HT1080 (cell line): ENCODE results near the gene CPNE6. TPM values are rescaled to one million over a fixed set of nuclear protein-coding genes. Genes with fewer than 3 reads are reported as not detected.
"Not testable (repeated sequence)": the region's sequence is repeated elsewhere in the genome, so short reads cannot be mapped to it uniquely, and the experiment has no call there.

Experiments
- DNase-seq: peaks from one replicate; pipeline ENCODE4 v3.0.0-alpha.2; 2015; ENCODE audit warnings: low read depth
- polyA plus RNA-seq, 2 experiments: library from polyadenylated mRNA; depleted of rRNA; stranded (reverse); fragments of >200 nt; gene quantifications; 2 replicates each; pipeline ENCODE4 v1.2.3, GENCODE V29; 2015
- total RNA-seq: library from RNA; depleted of rRNA; stranded (reverse); fragments of >200 nt; shearing (Covaris generic); gene quantifications from 2 replicates; pipeline ENCODE4 v1.2.3, GENCODE V29; 2014; rRNA removed

Gene CPNE6
- total RNA-seq, result not detected in 2 replicates
- not detected in 2 replicates for polyA plus RNA-seq (2015; cell fraction: cytosol; rRNA removed)
- not detected in 2 replicates for polyA plus RNA-seq (2015; cell fraction: nucleus; rRNA removed)

DNA sequence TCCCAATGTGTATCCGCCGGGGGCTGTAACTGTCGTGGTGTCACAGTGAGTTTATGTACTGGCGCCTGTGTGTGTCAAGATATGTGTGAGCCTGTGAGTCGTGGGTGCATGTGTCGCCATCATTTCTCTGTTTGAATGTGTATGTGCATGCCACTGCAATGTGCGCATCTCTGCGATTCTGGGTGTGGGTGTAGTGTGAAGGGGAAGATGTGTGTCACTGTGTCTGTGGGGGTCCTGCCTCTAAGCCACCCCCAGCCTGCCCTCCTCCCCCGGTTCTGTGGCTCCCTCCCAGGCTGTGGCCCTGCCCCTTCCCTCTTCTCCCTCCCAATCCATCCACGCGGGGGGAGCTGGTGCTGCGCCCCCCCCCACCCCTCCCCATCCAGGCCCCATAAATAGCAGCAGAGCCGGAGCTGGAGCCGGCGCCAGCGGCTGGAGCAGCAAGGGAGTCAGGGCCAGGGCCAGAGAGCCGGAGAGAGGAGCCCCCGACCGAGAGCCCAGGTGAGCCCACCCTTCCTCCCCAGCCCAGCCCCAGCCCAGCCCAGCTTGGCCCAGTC lies at the start of gene CPNE6:
Gene CPNE6 (plus strand): TSS at position 419 of the 554 bp plus-strand sequence. CDS start 1,375 bp downstream, outside the sequence.
- DNase-seq, result no peak

DNA sequence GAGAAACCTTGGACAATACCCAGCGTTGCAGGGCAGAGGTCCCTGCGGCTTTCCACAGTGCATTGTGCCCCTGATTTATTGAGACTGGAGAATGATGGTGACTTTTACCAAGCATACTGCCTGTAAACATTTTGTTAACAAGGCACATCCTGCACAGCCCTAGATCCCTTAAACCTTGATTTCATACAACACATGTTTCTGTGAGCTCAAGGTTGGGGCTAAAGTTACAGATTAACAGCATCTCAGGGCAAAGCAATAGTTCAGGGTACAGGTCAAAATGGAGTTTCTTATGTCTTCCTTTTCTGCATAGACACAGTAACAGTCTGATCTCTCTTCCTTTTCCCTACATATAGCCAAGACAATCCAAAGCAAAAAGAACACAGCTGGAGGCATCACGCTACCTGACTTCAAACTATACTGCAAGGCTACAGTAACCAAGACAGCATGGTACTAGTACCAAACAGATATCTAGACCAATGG lies 46.4 kb upstream of the CPNE6 start:
- DNase-seq, result not testable (repeated sequence)

DNA sequence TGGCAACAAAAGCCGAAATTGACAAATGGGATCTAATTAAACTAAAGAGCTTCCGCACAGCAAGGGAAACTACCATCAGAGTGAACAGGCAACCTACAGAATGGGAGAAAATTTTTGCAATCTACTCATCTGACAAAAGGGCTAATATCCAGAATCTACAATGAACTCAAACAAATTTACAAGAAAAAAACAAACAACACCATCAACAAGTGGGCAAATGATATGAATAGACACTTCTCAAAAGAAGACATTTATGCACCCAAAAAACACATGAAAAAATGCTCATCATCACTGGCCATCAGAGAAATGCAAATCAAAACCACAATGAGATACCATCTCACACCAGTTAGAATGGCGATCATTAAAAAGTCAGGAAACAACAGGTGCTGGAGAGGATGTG lies 41.7 kb upstream of the CPNE6 start:
- DNase-seq, result not testable (repeated sequence)

GRCh38 chr14:24031331-24031730 lies 40.0 kb upstream of the CPNE6 start:
- not testable (repeated sequence) for DNase-seq

- DNase-seq, result peak; percentile 52
These were observed 38.5 kb upstream of the CPNE6 start for GRCh38 chr14:24032727-24033418.

DNA sequence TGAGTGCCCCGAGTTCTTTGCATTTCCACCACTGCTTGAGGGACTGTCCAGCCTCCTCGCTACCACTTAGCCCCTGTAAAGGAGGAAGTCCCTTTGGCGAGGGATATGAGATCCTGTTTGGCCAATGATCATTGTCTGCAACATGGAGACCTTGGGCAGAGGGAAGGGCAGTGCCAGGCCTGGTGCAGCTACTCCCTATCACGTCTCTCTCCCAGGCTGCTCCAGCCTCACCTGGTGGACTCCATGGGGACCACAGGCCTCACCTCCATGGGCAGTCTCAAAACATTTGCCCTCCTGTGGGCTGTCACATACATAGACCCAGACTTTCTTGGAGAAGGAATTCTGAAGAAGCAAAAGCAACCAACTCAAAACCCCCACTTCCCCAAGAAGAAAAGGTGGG lies 35.6 kb upstream of the CPNE6 start:
- DNase-seq, result not testable (repeated sequence)

- peak; percentile 78 for DNase-seq
These were observed 35.0 kb upstream of the CPNE6 start for GRCh38 chr14:24036169-24036962.

DNA sequence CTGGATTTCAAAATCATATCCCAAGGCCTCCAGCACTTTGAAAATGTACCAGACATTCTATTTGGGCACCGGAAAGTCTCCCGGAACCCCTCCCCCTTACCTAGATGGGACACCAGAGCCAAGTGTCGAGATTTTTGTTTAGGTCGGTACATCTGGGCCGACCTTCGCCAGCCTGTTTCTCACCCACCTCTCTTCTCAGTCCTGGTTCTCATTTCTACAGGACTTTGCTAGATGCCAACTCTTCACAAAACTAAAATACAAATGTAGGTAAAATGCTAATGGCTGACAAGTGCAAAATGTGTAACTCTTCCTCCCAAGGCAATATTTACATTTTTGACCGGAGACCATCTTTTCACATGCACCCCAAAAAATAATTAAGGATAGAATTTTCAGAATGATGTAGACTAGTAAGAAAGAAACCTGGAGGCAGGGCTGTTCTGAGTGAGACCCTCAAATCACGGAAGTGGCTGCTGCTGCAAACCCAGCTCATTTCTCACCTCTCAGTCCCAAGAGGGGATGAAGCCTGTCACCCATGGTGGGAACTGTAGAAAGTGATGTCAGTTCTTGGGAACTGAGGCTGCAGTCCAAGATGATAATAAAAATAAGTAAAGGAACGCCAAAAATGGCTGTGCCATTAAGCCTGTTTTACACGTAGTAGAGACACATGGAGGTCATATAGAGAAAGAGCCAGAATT lies 34.3 kb upstream of the CPNE6 start:
- DNase-seq, result not testable (repeated sequence)

DNA sequence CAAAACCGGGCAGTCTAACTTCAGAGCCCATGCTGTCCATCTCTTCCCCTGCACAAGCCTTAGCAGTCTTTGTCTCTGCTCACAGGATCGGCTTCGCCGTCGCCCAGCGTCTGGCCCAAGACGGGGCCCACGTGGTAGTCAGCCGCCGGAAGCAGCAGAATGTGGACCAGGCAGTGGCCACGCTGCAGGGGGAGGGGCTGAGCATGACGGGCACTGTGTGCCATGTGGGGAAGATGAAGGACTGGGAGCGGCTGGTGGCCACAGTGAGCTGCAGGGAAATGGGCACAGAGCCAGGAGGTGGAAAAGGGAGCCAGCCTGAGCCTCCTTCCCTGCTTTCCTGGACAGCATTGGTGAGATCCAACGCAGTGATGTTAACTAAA lies 33.7 kb upstream of the CPNE6 start:
- no peak for DNase-seq

- no peak for DNase-seq
These were observed 32.7 kb upstream of the CPNE6 start for GRCh38 chr14:24038686-24039085.

- DNase-seq, result no peak
These were observed 30.7 kb upstream of the CPNE6 start for GRCh38 chr14:24040692-24041091.

GRCh38 chr14:24042746-24043145 lies 28.6 kb upstream of the CPNE6 start:
- DNase-seq, result no peak

DNA sequence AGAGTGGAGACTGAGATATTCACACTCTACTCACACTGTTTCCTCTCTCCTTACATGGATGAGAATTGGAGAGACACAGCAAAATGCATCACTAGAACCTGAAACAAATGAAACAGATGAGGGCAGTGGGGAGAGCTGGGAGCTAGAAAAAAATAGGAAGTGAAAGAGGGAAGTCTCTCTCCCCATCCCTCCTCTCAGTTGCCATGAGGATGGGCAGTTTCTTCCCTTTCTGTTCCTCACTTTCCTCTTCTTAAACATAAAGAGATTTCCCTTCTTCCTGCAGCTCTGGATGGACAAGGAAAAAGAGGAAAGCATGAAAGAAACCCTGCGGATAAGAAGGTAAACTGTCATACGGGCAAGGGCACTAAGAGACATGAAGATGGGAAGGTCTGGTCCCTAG lies 22.4 kb upstream of the CPNE6 start:
- DNase-seq, result not testable (repeated sequence)

DNA sequence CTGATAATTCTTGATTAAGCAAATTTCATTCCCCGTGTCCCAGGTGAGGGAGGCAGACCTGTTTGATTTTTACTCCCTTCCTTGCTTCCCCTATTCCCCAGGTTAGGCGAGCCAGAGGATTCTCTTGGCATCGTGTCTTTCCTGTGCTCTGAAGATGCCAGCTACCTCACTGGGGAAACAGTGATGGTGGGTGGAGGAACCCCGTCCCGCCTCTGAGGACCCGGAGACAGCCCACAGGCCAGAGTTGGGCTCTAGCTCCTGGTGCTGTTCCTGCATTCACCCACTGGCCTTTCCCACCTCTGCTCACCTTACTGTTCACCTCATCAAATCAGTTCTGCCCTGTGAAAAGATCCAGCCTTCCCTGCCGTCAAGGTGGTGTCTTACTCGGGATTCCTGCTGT lies 20.6 kb upstream of the CPNE6 start:
- not testable (repeated sequence) for DNase-seq

- no peak for DNase-seq
These were observed 20.1 kb upstream of the CPNE6 start for GRCh38 chr14:24051176-24051788.

- DNase-seq, result peak; percentile 32
These were observed 19.3 kb upstream of the CPNE6 start, which contains the start of gene CARMIL3 for GRCh38 chr14:24051789-24052655. Gene CARMIL3 (plus strand): TSS chr14:24052009. CDS start chr14:24052154, 145 bp downstream.

- DNase-seq, result no peak
These were observed 18.5 kb upstream of the CPNE6 start for GRCh38 chr14:24052656-24053547.

GRCh38 chr14:24053548-24054323 lies 17.6 kb upstream of the CPNE6 start:
- no peak for DNase-seq
